Measurements from ENCODE around the gene PLD5. TPM values are rescaled to one million over a fixed set of nuclear protein-coding genes. Genes with fewer than 3 reads are reported as not detected.
A peak's percentile ranks its signal among the peaks of the same experiment; 100 is the strongest.

Gene PLD5
- 0.20 TPM in 1 of 2 replicates, not detected in the other for total RNA-seq (2014; rRNA removed; shearing (Covaris generic))

GRCh38 chr1:242524571-242525359 lies at the start of gene PLD5:
Gene PLD5 (minus strand): TSS chr1:242524697.
- peak; percentile 53 for DNase-seq (ENCODE audit: low spot score)
- in situ Hi-C loops (cut with HindIII; ENCODE audit: low sequenced_read_pairs) = no loop called here

DNA sequence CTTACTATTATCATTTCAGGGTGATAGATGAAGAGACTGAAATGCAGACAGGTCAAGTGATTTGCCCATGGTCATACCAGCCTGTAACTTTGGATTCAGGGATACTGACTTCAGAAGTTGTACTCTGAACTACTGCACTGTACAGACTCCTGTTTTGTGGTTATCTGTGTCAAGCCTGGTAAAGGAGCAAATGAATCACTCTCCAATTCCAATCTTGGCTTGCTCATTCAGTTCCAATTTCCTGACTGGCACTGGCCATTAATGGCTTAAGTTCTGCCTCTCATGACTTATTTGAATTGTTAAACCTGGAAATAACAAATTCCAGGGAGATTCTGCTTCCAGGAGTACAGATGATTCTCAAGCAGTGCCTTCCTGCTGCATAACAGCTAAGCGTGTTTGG lies 45.4 kb upstream of the PLD5 start:
- in situ Hi-C loops (cut with HindIII; ENCODE audit: low sequenced_read_pairs) = no loop called here
- no peak for DNase-seq (ENCODE audit: low spot score)

GRCh38 chr1:242568666-242569065 lies 44.2 kb upstream of the PLD5 start:
- no peak for DNase-seq (ENCODE audit: low spot score)
- in situ Hi-C loops (cut with HindIII; ENCODE audit: low sequenced_read_pairs) = no loop called here

DNA sequence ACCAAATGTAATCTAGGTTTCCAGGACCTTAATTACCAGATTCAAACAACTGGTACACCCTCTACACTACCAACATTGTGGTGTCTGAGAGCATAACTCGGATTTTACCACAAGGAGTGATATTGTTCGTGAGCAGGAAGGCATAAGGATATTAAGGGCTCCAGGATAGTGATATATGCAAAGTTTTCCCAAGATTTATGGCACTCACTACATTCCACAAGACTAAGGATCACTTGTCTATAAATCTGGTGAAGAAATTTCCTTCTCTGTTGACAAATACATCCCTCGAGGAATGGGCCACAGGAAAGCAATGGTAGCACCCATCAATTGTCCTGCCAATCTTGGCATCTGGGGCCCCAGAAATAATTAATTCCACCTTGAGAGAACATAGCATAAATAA lies 43.1 kb upstream of the PLD5 start:
- in situ Hi-C loops (cut with HindIII; ENCODE audit: low sequenced_read_pairs) = no loop called here
- DNase-seq (ENCODE audit: low spot score) = no peak

DNA sequence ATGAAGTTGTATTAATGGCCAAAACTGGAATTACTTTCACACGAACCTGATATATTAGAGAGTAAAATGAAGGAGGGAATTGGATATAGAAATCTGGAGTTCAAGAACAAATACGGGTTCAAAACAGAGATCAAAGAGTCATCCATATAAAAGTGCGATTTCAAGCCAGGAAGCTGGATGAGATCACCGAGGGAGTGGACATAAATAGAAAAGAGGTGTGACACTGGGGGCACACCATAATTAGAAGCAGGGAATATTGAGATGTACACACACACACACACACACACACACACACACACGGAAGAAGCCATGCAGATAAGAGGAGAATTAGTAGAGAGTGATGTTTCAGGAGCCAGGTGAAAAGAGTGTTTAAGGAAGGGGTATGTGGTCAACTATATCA lies 32.3 kb upstream of the PLD5 start:
- in situ Hi-C loops (cut with HindIII; ENCODE audit: low sequenced_read_pairs) = no loop called here

GRCh38 chr1:242556276-242556675 lies 31.8 kb upstream of the PLD5 start:
- in situ Hi-C loops (cut with HindIII; ENCODE audit: low sequenced_read_pairs) = no loop called here
- DNase-seq (ENCODE audit: low spot score) = no peak

More for the DNA sequence above, 32.3 kb upstream of the PLD5 start:
- DNase-seq (ENCODE audit: low spot score) = no peak

GRCh38 chr1:242554577-242554976 lies 30.1 kb upstream of the PLD5 start:
- in situ Hi-C loops (cut with HindIII; ENCODE audit: low sequenced_read_pairs) = no loop called here
- no peak for DNase-seq (ENCODE audit: low spot score)

- in situ Hi-C loops (cut with HindIII; ENCODE audit: low sequenced_read_pairs) = no loop called here
Observed at GRCh38 chr1:242546849-242547729, 22.6 kb upstream of the PLD5 start.

DNA sequence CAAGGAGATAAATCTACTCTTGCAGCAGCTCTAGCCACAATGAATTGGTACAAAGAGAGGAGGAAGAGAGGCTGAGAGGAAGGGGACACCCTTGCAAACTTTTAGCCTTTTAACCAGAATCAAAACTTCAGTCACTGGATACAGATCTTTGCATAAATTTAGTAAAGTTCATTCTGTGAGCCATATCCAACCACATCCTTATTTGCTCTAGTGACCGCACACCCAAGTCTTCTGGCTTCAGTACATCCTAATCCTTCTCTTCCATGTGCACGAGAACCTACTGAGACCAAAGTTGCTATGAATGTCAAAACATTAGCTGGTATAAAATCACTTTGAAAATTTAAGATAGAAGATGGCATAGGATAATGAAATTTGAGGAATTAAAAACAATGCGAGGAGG lies 21.9 kb upstream of the PLD5 start:
- in situ Hi-C loops (cut with HindIII; ENCODE audit: low sequenced_read_pairs) = no loop called here
- no peak for DNase-seq (ENCODE audit: low spot score)

More at GRCh38 chr1:242546849-242547729, 22.6 kb upstream of the PLD5 start:
- no peak for DNase-seq (ENCODE audit: low spot score)

GRCh38 chr1:242544071-242544470 lies 19.6 kb upstream of the PLD5 start:
- no peak for DNase-seq (ENCODE audit: low spot score)
- in situ Hi-C loops (cut with HindIII; ENCODE audit: low sequenced_read_pairs) = no loop called here

DNA sequence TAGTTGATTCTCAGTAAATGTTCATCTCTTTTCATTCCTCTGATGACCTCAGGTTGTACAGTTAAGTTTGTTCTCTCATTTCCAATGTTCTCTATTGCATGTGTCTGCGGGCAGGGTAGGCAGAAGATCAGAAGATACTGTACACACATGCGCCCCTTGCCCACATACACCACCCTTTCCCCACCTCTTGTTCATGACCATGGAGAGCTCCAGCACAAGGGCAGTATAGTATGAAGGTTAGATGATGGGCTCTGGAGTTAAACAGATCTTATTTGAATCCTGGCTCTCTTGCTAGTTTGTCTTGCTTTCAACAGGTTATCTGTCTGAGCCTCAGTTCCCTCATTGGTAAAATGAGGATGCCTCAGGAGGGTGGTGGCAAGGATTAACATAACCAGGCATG lies 17.8 kb upstream of the PLD5 start:
- DNase-seq (ENCODE audit: low spot score) = no peak
- in situ Hi-C loops (cut with HindIII; ENCODE audit: low sequenced_read_pairs) = no loop called here

GRCh38 chr1:242535986-242536385 lies 11.5 kb upstream of the PLD5 start:
- DNase-seq (ENCODE audit: low spot score) = no peak
- in situ Hi-C loops (cut with HindIII; ENCODE audit: low sequenced_read_pairs) = no loop called here

- DNase-seq (ENCODE audit: low spot score) = no peak
- in situ Hi-C loops (cut with HindIII; ENCODE audit: low sequenced_read_pairs) = no loop called here
Observed at GRCh38 chr1:242534753-242535152, 10.3 kb upstream of the PLD5 start.

- in situ Hi-C loops (cut with HindIII; ENCODE audit: low sequenced_read_pairs) = no loop called here
- no peak for DNase-seq (ENCODE audit: low spot score)
Observed at GRCh38 chr1:242530761-242531160, 6.3 kb upstream of the PLD5 start.

- no peak for DNase-seq (ENCODE audit: low spot score)
- in situ Hi-C loops (cut with HindIII; ENCODE audit: low sequenced_read_pairs) = no loop called here
Observed at GRCh38 chr1:242525769-242526168, 1.3 kb upstream of the PLD5 start.

GRCh38 chr1:242525360-242525722 lies 844 bp upstream of the PLD5 start:
- in situ Hi-C loops (cut with HindIII; ENCODE audit: low sequenced_read_pairs) = no loop called here
- DNase-seq (ENCODE audit: low spot score) = peak; percentile 14

DNA sequence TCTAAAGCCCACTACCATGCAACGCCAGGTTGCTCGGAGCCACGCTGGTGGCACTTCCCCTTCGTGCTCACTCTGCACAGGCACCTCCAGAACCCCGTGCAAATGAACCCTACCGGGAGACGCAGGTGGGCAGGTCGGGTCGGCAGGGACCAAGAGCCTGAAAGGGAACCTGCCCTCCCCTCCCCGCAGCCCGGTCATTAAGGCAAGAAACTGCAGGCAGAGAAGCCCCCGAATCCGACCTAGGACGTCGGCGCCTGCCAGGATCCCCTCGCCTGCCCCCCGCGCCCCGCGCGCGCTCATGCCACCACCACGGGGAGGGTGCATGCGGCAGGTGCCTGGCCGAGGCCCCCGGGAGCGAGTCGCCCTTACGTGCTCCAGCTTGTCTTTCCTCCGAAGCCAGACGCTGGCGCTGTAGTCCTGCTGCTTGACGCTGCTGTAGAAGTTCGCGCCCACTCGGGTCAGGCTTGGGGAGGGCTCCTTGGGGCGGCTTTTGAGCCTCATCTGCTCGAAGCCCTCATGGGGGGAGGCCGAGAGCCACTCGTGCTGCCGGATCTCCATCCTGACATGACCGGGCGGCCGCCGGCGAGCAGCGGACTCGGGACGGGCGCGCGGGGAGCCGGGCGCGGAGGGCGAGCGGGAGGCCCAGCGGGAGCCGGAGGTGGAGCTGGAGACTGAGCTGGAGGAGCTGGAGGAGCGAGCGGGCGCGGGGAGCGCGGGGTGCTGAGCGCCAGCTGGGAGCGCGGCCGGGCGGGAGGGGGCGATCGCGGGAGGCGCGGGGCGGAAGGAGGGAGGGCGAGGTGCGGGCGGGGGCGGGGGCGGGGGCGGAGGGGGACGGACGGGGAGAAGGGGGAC lies 552 bp downstream of the PLD5 start:
- peak; percentile 58 for DNase-seq (ENCODE audit: low spot score)
- in situ Hi-C loops (cut with HindIII; ENCODE audit: low sequenced_read_pairs) = no loop called here

GRCh38 chr1:242522996-242523718 lies 1.3 kb downstream of the PLD5 start:
- in situ Hi-C loops (cut with HindIII; ENCODE audit: low sequenced_read_pairs) = no loop called here
- DNase-seq (ENCODE audit: low spot score) = peak; percentile 45
